ENCODE data around the gene ABAT. TPM values are rescaled to one million over a fixed set of nuclear protein-coding genes. Genes with fewer than 3 reads are reported as not detected.

Gene ABAT
- total RNA-seq, 1 donor = 3.5 TPM

DNA sequence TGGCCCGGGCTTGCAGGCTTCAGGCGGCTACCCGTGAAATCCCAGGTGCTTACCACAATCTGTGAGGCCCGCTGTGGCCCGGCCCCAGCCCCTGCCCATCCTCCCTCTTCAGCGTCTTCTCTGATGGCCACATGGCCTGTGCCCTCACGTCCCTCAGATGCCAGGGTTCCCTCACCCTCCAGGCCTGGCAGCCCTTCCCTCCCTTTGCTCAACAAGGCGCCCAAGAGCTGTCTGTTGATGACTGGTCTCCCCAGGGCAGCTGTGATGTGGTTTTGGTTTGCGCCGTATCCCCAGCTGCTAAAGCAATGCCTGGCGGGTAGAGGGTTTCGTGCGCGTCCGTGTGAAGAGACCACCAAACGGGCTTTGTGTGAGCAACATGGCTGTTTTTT, 158.3 kb downstream of the ABAT start:
- H3K4me3 ChIP-seq (ENCODE audit: low read depth, low read length) = no peak overlapping the region
- no peak for DNase-seq (ENCODE audit: low read depth)
- TF ChIP-seq, protein P1, sequence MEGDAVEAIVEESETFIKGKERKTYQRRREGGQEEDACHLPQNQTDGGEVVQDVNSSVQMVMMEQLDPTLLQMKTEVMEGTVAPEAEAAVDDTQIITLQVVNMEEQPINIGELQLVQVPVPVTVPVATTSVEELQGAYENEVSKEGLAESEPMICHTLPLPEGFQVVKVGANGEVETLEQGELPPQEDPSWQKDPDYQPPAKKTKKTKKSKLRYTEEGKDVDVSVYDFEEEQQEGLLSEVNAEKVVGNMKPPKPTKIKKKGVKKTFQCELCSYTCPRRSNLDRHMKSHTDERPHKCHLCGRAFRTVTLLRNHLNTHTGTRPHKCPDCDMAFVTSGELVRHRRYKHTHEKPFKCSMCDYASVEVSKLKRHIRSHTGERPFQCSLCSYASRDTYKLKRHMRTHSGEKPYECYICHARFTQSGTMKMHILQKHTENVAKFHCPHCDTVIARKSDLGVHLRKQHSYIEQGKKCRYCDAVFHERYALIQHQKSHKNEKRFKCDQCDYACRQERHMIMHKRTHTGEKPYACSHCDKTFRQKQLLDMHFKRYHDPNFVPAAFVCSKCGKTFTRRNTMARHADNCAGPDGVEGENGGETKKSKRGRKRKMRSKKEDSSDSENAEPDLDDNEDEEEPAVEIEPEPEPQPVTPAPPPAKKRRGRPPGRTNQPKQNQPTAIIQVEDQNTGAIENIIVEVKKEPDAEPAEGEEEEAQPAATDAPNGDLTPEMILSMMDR (IDR thresholded peaks at IDR 0.05; ENCODE audit: insufficient read depth, low read depth, low read length) = no peak

Small RNA genes lying within 50 kb of the gene (small RNA-seq; reads per million reads assigned to genes)
- gene AC007224.1 (not detected), gene RN7SL743P (not detected), gene RNU7-63P (not detected)

Other genes starting within 250 kb of the ABAT start
- gene TMEM114, start 84.1 kb upstream of the ABAT start, total RNA-seq = not detected in 2 replicates
- 22.5 and 33.5 TPM in 2 replicates for gene METTL22, start 52.9 kb upstream of the ABAT start, total RNA-seq
- 3.2 and 5.2 TPM in 2 replicates for gene TMEM186, start 123.0 kb downstream of the ABAT start, total RNA-seq
- gene PMM2, start 123.2 kb downstream of the ABAT start, total RNA-seq = 53.1 and 53.5 TPM in 2 replicates
- 165 and 189 TPM in 2 replicates for gene CARHSP1, start 194.4 kb downstream of the ABAT start, total RNA-seq
- gene LITAFD, start 207.7 kb downstream of the ABAT start, total RNA-seq = not detected in 2 replicates

Measured in fibroblast of villous mesenchyme (primary cell).